Ureter (tissue), 1 donor: Measurements from ENCODE around the gene EIF2A. TPM values are rescaled to one million over a fixed set of nuclear protein-coding genes. Genes with fewer than 3 reads are reported as not detected.
"Not testable (repeated sequence)": the region's sequence is repeated elsewhere in the genome, so short reads cannot be mapped to it uniquely, and the experiment has no call there.

Experiments
- DNase-seq: peaks from one replicate; pipeline ENCODE4 v3.0.0-alpha.2; 2020; ENCODE audit warnings: low spot score
- total RNA-seq: library from RNA; stranded (reverse); gene quantifications from one replicate; pipeline ENCODE4 v1.2.4, GENCODE V29; 2023
- donor health status: DM: yes; HTN: yes; CAD: no.

Gene EIF2A
- 107 TPM for total RNA-seq

DNA sequence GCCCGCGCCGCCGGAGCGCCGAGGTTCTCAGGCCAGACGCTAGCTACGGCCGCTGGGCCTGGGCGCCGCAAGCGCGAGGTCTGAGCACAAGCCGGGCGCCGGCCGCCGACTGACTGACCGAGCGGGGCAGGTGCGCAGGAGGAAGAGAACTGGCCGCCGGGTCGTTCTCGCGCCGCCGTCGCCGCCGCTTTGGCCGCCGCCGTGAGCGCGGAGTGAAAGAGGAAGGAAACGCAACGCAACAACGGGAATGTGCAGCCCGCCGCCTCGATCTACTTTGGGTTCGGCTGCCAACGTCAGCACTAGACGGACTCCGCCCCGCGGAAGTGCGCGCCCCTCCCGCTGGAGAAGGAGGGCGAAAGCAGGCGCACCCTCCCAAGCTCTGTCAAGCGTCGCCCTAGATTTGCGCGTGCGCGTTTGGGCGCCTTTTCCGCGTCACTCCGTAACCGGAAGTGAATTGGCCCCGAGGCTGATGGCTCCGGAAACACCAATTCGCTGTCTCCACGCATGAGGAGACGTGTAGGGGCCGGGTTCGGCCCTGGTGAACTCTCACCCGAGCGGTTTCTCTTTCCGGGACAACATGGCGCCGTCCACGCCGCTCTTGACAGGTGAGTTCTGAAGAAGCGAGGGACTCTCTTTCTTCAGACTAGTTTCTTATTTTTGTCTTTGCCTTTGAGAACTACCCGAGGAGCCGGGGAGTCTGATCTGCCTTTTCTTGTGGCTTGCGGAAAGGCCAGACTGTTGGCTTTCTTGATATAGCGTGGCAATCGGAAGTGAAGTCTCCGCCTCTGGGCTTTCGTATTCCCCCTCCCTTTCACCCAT is at the start of gene EIF2A, which contains the start of gene SERP1:
Gene EIF2A (plus strand): TSS at position 562 of the 819 bp plus-strand sequence. CDS start 16 bp downstream, at position 578.
Gene SERP1 (minus strand): TSS at position 271 of the 819 bp plus-strand sequence. CDS start 361 bp downstream, outside the sequence.
- DNase-seq, result peak; percentile 99

DNA sequence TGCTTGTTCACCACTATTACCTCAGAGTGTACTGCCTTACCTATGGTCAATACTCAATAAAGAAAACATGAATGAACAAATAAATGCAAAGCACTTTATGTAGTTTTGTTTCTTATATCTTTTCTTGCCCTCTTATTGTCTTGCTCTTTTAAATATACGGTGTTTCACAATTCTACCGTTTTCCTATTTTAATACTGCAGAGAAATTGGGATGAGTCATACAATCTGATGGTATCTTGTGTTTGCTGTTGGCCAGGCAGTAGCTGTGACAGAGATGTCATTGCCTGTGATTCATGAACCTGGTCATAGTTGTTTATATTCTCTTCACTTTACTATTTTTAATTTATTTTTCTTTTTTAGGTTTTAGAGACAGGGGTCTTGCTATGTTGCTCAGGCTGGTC is 48.6 kb upstream of the EIF2A start:
- no peak for DNase-seq

DNA sequence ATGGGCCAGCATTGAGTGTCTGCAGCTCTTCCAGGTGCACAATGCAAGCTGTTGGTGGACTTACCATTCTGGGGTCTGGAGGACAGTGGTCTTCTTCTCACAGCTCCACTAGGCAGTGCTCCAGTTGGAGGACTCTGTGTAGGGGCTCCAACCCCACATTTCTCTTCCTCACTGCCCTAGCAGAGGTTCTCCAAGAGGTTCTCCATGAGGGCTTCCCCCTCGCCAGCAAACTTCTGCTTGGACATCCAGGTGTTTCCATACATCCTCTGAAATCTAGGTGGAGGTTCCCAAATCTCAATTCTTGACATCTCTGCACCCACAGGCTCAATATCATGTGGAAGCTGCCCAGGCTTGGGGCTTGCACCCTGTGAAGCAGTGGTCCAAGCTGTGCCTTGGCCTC is 45.6 kb upstream of the EIF2A start:
- DNase-seq, result not testable (repeated sequence)

DNA sequence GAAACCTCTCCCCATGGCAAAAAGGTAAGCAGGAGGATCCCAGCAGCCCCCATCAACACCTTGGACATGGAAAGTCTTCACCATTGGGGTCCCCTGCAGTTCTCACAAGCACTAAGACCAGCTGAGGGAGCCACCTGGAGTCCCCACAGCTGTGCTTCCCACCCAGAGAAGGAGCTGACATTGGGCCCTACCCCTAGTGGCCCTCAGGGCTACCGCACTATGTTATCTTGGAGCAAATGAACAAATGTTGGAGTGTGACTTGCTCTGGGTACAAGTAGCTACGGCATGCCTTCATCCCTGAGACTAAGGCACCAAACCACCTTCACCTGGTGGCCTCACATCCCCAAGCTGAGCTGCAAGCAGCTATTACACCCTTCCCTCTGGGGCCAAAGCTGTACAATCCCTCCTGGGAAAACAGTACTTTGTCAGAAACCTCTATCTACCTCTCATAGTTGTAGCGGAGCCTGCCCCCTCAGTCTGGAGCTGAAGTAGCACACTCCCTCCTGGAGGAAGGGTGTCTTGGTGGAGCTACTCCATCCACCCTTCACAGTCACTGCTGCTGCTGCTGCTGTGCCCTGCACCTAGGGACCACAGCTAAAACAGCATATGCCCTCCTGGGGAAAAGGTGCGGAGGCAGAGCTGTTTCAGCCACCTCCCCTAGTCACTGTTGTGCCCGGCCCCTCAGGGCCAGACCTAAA is 43.0 kb upstream of the EIF2A start:
- no peak for DNase-seq

DNA sequence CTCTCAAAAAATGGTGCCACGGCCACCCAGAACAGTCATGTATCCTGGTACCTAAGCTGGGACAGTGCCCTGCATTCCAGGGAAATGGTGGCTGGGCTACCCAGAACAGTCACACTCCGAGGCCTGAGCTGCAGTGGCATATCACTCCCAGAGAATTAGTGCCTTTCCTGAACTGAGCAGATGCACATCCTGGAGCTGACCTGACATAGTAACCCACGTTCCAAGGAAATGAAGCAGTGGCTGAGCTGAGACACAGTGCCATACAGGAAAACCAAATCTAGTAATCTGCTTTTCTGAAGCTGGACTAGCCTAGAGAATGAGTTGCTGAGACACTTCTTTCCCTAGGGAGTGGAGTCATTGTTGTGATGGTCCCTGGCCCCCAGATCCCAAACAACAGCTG is 42.1 kb upstream of the EIF2A start:
- DNase-seq, result no peak

DNA sequence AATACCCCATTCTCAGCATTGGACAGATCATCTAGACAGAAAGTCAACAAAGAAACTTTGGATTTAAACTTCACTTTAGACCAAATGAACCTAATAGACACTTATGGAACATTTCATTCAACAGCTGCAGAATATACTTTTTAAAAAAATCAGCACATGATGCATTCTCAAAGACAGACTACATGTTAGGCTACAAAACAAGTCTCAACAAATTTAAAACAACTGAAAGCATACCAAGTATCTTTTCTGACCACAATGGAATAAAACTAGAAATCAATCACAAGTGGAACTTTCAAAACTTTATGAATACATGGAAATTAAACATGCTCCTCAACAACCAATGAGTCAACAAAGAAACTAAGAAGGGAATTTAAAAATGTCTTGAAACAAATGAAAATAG is 38.2 kb upstream of the EIF2A start:
- DNase-seq, result no peak

DNA sequence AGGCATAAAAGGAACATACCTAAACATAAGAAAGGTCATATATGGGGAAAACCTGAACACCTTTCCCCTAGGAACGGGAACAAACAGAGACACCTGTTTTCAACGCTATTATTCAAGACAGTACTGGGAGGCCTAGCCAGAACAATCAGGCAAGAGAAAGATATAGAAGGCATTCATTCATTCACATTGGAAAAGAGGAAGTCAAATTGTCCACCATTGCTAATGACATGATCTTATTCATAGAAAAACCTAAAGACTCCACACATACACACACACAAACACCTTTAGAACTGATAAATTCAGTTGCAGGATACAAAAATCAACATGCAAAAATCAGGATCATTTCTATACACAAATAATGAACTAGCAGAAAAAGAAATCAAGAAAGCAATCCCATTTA is 36.8 kb upstream of the EIF2A start:
- no peak for DNase-seq

DNA sequence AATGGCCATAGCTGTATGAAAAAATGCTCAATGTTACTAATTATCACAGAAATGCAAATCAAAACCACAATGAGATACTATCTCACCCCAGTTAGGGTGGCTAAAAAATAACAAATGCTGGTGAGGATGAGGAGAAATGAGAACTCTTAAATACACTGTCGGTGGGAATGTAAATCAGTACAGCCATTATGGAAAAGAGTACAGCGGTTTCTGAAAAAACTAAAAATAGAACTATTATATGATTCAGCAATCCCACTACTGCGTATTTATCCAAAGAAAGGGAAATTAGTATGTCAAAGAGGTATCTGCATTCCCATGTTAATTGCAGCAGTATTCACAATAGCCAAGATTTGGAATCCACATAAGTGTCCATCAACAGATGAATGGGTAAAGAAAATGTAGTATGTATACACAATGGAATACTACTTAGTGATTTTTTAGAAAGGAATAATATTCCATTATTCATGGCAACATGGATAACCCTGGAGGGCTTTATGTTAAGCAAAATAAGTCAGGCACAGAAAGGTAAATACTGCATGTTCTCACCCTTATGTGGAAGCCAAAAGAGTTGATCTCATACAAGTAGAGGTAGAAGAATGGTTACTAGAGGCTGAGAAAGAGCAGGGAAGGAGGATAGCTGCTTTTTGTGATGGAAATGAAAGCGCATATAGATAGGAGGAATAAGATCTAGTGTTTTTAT is 35.3 kb upstream of the EIF2A start:
- no peak for DNase-seq

DNA sequence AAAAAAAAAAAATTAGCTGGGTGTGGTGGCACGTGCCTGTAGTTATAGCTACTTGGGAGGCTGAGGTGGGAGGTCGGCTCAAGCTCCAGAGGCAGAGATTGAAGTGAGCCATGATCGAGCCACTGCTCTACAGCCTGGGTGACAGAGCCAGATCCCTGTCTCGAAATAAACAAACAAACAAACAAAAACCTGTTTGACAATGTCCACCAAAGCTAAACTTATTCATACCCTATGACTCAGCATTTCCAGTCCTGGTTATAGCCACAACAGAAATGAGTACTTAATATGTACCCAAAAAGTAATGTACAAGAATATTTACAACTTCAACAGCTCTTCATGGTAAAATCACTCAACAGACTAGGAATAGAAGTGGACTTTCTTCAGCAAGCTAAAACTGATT is 31.4 kb upstream of the EIF2A start:
- no peak for DNase-seq

DNA sequence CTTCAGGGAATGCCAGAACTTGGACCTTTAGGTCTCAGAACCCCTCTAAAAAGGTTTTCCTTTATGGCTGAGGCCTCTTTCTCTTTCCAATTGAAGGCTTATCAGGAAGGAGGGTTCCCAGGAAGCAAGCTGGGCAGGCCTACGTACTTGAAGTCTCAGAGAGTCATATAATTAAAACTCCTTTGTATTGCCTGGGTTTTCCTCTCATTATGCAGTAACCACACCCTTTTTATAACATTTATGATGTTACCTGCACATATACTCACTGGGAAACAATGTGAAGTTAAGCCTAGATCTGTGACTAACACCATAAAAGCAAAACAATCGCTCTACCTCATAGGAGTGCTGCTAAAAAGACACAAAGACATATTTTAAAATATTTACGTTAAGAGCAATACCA is 27.6 kb upstream of the EIF2A start:
- DNase-seq, result no peak

DNA sequence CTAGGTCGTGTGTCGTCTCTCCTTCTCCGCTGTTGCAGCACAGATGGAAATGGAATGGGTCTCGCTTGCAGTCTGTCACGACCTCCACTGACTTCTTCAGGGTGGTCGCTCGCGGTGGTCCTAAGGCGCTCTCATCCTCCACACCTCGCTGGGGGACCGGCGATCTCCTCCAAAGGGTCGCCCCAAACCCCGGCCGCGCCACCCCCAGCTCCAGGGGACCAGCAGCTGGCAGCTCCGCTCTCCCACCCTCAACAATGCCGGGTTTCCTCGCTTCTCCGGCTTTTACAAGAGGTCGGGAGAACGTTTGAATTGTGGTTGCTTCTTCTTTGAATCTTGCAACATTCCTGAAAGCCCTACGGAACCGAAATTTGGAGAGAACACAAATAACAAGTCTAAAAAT is 26.2 kb upstream of the EIF2A start:
- no peak for DNase-seq

DNA sequence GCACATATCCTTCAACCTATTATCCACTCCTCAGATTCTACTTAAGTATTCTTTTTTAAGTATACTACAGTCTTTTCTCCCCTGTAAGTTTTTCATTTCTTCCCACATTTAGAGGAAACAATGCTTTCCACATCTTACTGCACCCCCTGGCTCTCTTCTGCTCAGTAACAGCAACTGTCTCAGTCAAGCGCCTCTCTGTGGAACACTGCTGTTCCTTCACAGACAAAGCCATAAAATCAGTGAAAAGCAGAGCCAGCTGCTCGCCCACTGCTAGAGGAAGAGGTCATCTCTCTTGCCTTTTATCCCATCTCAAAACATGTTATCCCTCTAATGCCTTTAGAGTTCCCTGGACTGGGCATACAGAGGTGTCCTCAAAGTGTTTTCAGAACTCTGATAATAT is 25.1 kb upstream of the EIF2A start:
- DNase-seq, result no peak

DNA sequence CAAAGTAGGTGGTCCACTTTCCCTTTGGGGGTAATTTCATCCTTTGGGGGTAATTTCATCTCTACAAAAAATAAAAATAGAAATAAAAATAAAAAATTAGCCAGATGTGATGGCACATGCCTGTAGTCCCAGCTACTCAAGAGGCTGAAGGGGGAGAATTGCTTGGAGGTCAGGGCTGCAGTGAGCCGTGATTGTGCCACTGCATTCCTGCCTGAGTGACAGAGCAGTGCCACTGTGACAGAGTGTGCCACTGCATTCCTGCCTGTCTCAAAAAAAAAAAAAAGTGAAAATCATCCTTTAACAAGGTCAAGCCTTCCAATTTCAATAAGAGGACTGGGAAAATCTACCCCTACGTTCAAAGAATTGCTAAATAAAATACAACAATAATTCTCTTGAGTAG is 23.0 kb upstream of the EIF2A start:
- no peak for DNase-seq

DNA sequence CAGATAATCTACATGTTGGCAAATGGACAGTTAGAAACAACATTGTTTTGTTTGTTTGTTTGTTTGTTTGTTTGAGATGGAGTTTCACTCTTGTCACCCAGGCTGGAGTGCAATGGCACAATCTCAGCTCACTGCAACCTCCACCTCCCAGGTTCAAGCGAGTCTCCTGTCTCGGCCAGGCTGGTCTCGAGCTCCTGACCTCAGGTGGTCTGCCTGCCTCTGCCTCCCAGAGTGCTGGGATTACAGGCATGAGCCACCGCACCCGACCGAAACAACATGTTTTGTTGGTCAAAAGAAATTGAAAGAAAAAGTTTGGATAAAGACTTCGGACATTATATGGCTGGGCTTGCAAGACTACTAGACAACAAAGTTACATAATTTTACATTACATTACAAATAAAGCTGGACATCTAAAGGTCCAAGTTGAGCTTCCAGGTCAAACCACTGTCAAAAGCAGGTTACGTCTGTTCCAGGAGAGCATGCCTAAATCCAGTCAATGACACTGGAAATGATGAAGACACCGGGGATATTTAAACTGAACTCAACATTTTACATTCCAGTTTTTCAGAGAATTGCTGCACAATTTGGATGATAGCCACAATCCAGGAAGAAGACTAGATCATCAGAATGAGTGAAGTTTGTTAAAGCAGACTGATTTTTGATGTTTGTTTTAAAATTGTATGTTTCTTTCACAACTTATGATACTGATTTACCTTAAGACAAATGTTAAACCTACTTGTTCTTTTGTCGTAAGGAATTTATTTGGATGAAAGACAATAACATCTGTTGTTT is 18.9 kb upstream of the EIF2A start:
- DNase-seq, result no peak

DNA sequence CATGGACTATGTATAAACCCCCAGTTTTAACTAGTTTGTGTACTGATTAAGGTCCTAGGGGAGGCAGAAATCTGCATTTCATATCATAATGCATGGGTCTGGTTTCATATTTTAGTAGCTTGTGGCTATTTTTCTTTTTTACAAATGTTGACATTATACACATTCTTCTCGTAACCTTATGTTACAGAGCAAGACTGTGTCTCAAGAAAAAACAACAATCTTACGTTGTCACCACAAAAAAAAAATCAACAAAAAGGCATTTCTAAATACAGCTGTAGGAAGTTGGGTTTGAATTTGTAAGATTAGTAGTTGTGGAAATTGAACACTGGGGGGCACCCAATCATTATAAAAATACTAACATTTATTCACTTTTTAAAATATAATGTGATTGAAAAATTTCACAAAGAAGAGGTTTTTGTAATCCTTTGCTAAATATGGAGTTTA is 18.2 kb upstream of the EIF2A start:
- no peak for DNase-seq

DNA sequence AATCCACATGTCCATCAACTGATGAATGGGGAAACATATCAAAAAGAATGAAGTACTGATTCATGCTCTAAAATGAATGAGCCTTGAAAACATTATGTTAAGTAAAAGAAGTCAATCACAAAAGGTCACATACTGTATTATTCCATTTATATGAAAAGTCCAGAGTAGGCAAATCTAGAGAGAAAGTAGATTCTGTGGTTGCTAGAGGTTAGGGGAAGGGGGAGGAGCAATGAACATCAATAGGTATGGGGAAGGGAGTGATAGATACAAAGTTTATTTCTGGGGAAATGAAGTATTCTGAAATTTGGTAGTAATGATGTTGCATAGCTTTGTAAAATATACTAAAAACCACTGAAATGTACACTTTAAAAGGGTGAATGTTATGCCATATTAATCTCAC is 14.8 kb upstream of the EIF2A start:
- no peak for DNase-seq

DNA sequence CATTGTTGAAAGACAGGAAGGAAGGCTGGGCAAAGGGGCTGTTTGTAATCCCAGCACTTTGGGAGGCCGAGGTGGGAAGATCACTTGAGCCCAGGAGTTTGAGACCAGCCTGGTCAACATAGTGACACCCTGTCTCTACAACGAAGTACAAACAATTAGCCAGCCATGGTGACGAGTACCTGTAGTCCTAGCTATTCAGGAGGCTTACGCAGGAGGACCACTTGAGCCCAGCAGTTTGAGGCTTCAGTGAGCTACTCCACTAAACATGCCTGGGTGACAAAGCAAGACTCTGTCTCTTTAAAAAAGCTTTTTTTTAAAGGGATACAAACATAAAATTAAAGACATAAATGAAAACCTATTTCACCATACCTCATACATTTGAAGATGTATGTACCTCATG is 11.4 kb upstream of the EIF2A start:
- DNase-seq, result no peak

DNA sequence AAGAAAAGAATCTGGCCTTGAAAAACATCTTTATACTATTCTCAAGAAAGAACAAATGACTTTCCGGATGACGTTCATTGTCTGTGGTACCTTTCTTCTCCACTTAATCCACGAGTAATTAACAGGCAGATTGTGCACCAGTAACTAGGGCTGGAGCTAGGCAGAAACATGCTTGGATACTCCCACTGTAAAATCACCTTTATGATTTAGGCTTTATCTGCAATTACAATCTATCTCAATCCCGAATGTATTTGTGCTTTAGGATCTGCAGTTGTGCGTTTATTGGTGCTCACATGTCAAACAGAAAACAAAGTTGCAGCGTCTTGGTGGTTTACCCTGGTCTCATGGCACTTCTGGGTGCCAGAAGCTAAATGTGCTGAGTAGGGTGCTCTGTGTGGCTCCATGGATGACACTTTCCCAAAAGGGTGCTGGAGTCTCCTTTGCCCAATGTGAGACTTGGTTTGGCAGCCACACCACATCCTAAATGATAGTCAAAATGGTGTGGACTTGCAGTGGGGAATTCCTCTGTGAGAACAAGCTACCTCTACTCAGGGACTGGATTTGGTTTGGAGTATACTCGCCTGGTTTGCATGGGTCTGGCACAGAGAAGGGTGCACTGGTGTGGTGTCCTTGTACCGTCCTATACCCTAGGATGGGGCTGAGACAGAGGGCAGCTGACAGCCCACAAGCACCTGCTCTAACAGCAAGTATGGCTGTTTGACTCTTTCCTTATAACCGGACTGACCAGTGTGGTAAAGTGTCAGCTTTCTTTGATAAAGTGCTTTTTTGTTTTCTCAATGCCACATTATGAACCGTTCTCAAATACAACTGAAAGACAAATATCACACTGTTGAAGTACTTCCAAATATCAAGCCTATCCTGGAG is 8.0 kb upstream of the EIF2A start:
- no peak for DNase-seq

DNA sequence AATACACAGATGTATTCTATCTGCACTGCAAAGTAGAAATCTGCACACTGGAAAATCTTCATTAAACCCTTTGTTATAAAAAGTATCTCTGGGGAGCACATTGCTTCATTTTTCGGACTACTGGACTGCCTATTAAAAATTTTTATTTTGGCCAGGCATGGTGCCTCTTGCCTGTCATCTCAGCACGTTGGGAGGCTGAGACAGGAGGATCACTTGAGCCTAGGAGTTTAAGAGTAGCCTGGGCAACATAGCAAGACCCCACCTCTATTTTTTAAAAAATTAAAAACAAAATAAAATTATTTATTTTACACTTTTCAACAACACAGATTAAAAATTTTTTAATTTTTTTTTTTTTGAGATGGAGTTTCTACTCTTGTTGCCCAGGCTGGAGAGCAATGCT is 6.3 kb upstream of the EIF2A start:
- no peak for DNase-seq

DNA sequence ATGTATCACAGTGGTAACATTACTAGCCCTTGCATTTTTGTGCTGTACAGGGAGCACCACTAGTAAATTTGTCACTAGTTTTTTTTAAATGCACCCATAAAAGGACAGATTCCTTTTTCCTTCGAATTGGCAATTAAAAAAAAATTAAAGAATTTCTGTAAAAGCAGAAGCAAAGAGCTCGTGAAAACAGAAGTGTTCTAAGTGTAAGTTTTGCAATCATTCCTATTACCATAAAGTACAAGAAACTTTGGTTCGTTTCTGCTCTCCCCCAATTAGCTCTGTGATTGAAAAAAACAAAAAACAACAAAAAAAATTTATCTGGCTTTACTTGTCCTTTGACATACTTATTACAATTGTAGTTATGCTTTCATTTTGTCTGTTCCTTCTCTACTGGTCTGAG is 5.6 kb upstream of the EIF2A start:
- no peak for DNase-seq

DNA sequence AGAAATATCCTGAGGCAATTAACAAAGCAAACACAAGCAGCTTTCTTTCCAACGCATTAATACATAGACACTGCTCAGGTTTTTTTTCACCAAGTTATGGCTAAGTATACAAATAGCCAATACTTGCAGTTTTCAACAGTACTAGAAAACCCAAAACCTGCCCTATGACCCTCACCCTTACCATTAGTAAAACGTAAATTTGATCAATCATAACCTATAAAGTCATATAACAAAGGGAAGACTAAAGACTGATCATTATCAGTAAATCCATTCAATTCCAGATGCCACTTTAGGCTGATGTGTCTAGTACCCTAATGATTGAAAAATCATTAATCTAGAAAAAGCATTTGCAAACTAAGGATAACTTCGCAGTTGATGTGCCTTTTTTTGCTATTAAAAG is 3.5 kb upstream of the EIF2A start:
- no peak for DNase-seq
